GM21367 (cell line): ENCODE data around the gene RGL1.
A peak's percentile ranks its signal among the peaks of the same experiment; 100 is the strongest.

Source experiments
- ATAC-seq: cut with Tn5 transposase; IDR thresholded peaks from one replicate; pipeline ENCODE4 v1.9.1; 2021; ENCODE audit not compliant: unreplicated experiment

Gene RGL1

GRCh38 chr1:183945428-183946319, 140.8 kb downstream of the RGL1 start:
- no peak for ATAC-seq

- no peak for ATAC-seq
These were observed 141.3 kb downstream of the RGL1 start for GRCh38 chr1:183946320-183946613.

GRCh38 chr1:183947988-183948387, 143.1 kb downstream of the RGL1 start:
- no peak for ATAC-seq

- no peak for ATAC-seq
These were observed 147.2 kb downstream of the RGL1 start for GRCh38 chr1:183952101-183952500.

GRCh38 chr1:183953031-183953430, 148.1 kb downstream of the RGL1 start:
- no peak for ATAC-seq

GRCh38 chr1:183954496-183954895, 149.6 kb downstream of the RGL1 start:
- no peak for ATAC-seq

- ATAC-seq = peak; percentile 98
These were observed 151.8 kb downstream of the RGL1 start for GRCh38 chr1:183956559-183957188.

GRCh38 chr1:183957216-183957830, 152.4 kb downstream of the RGL1 start:
- no peak for ATAC-seq

GRCh38 chr1:183958958-183959357, 154.0 kb downstream of the RGL1 start:
- no peak for ATAC-seq

- ATAC-seq = no peak
These were observed 156.2 kb downstream of the RGL1 start for GRCh38 chr1:183961132-183961531.

GRCh38 chr1:183962903-183963302, 158.0 kb downstream of the RGL1 start:
- ATAC-seq = no peak

- ATAC-seq = no peak
These were observed 160.8 kb downstream of the RGL1 start for GRCh38 chr1:183965726-183966125.

- ATAC-seq = no peak
These were observed 161.6 kb downstream of the RGL1 start for GRCh38 chr1:183966487-183966886.

GRCh38 chr1:183967914-183968313, 163.0 kb downstream of the RGL1 start:
- ATAC-seq = no peak

GRCh38 chr1:183968386-183968785, 163.5 kb downstream of the RGL1 start:
- ATAC-seq = no peak

- no peak for ATAC-seq
These were observed 165.8 kb downstream of the RGL1 start for GRCh38 chr1:183970516-183971300.

- ATAC-seq = no peak
These were observed 170.7 kb downstream of the RGL1 start for GRCh38 chr1:183975651-183976050.

- ATAC-seq = no peak
These were observed 172.8 kb downstream of the RGL1 start for GRCh38 chr1:183977717-183978116.
